BJ (cell line): Measurements from ENCODE around the gene RASSF8. TPM values are rescaled to one million over a fixed set of nuclear protein-coding genes. Genes with fewer than 3 reads are reported as not detected.

Source experiments
- CTCF ChIA-PET: fragments of 350-600 bp; formaldehyde crosslinking; extraction: SDS; loops from one replicate; lab custom pipeline; 2021; ENCODE audit warnings: antibody characterized with exemption, inconsistent platforms; lab: Yijun Ruan, JAX
- POLR2A ChIA-PET: fragments of 300-600 bp; sonication (Branson Sonifier 250); formaldehyde crosslinking; extraction: SDS; loops from one replicate; lab custom pipeline; 2021; ENCODE audit warnings: antibody characterized with exemption; lab: Charles Lee
- DNase-seq: peaks from one replicate; pipeline ENCODE4 v3.0.0-alpha.2; 2011; ENCODE audit warnings: low read depth
- H3K27me3 ChIP-seq: 2 replicates; pipeline ENCODE4 v1.6.0; 2011; ENCODE audit warnings: low read length; ENCODE audit not compliant: control insufficient read depth, insufficient read depth
- H3K36me3 ChIP-seq: 2 replicates; pipeline ENCODE4 v1.5.1; 2011; ENCODE audit warnings: low read length; ENCODE audit not compliant: control insufficient read depth, insufficient read depth
- H3K4me3 ChIP-seq: 2 replicates; pipeline ENCODE4 v1.5.1; 2011; ENCODE audit warnings: low read depth, mild to moderate bottlenecking, control low read depth, low read length
- polyA plus RNA-seq: library from polyadenylated mRNA; depleted of rRNA; stranded (reverse); fragments of >200 nt; gene quantifications from 2 replicates; pipeline ENCODE4 v1.2.3, GENCODE V29; 2011
- TF ChIP-seq, protein P1 (sequence below): IDR thresholded peaks from 2 replicates; pipeline ENCODE4 v1.5.1; 2011; ENCODE audit warnings: low read depth, mild to moderate bottlenecking, control low read depth, inconsistent platforms, low read length, moderate library complexity; ENCODE audit not compliant: insufficient read depth

RASSF8 gene
- polyA plus RNA-seq, 1 experiment: 35.8 TPM

DNA sequence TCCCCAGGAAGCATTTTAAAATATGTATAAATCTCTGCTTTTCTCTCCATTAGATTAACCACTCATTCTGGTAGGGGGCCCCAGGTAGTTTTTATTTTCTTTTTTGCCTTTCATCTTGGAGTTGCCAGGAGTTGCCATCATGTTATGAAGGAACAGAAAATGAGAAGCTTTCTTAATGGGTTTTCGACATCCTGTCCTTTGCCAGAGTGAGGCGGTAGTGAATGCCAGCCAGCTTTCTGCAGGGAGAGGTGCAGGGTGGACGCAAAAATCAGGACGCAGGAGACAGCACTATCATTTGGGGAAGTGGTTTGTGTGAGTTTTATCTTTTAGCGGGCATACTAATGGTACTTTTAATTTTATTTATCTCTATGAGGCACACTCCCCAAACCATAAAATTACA lies 1.7 kb downstream of the RASSF8 start:
- ChIA-PET POLR2A (interaction anchor here (0.6 kb wide), 2 partner anchors 171 to 242 kb away, joined by 3 read pairs; no protein-coding TSS in a partner anchor), CTCF (interaction anchor here (0.6 to 2.1 kb wide), 9 partner anchors 19 to 527 kb away, joined by 3 to 9 read pairs (median 3); no protein-coding TSS in a partner anchor)
- Histone ChIP-seq H3K36me3 (peaks cover under 1% of the 10 kb centered on the region), H3K27me3 (no peaks in the 10 kb centered on the region), H3K4me3 (peak overlapping the region; percentile 67)
- DNase-seq: no peak
- TF ChIP-seq, protein P1, sequence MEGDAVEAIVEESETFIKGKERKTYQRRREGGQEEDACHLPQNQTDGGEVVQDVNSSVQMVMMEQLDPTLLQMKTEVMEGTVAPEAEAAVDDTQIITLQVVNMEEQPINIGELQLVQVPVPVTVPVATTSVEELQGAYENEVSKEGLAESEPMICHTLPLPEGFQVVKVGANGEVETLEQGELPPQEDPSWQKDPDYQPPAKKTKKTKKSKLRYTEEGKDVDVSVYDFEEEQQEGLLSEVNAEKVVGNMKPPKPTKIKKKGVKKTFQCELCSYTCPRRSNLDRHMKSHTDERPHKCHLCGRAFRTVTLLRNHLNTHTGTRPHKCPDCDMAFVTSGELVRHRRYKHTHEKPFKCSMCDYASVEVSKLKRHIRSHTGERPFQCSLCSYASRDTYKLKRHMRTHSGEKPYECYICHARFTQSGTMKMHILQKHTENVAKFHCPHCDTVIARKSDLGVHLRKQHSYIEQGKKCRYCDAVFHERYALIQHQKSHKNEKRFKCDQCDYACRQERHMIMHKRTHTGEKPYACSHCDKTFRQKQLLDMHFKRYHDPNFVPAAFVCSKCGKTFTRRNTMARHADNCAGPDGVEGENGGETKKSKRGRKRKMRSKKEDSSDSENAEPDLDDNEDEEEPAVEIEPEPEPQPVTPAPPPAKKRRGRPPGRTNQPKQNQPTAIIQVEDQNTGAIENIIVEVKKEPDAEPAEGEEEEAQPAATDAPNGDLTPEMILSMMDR: peak; percentile 39

DNA sequence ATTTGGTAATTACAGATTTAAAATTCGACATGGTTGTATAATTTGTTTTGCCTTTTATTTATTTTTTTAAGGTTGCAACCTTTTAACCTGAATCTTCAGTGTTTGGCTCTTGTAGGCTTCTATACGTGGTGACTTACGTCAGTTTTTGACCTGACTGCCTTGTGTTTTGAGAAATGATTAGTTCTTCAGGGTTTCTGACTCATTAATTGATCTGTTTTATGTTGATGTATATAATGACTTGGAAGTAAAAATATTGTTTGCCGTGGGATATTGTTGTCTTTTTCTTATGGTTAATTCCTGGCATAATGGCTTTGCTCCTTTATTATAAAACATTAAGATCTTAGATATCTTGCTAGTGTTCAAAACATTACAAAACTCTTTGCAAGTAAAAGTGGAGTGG lies 2.5 kb downstream of the RASSF8 start:
- no peak for DNase-seq
- ChIA-PET CTCF (no interaction called here), POLR2A (no interaction called here)
- Histone ChIP-seq H3K27me3 (no peaks in the 10 kb centered on the region), H3K36me3 (no peaks in the 10 kb centered on the region; the same call in 1 of the 2 replicates), H3K4me3 (no peak overlapping the region)
- TF ChIP-seq, protein P1: no peak

DNA sequence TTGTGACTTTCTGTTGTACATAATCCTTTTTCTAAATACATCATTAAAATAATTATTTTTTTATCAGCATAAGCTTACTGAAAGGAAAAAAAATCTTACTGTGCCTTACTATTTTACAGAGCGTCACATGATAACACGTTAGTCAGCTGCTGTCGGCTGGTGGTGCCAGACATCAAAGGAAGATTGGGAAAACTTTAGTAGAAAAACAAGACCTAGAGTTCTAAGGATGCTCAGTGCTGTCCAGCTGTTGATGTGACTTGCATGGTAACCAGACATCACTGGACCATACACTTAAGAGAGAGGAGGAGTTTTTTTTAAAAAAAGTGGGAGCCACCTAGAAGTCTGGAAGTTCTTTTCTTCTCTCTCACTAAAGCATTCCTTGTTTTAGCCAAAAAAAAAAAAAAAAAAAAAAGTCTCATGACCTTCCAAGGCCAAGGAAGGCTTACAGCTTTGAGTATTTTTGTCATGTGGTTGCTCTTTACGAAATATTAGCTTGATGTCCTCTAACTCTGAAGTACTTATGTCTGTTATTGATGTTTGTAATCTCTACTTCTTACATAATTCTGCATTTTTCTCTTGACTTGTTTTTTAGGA lies 4.5 kb downstream of the RASSF8 start:
- ChIA-PET CTCF (interaction anchor here (0.7 to 1.0 kb wide), 2 partner anchors 8 to 101 kb away, joined by 3 read pairs; no protein-coding TSS in a partner anchor), POLR2A (interaction anchor here (0.7 kb wide), 1 partner anchor 80 kb away, joined by 17 read pairs; no protein-coding TSS in a partner anchor)
- H3K4me3 ChIP-seq: no peak overlapping the region
- H3K27me3 ChIP-seq: no peaks in the 10 kb centered on the region
- DNase-seq: no peak
- H3K36me3 ChIP-seq: no peaks in the 10 kb centered on the region; the same call in 1 of the 2 replicates
- TF ChIP-seq, protein P1: no peak

DNA sequence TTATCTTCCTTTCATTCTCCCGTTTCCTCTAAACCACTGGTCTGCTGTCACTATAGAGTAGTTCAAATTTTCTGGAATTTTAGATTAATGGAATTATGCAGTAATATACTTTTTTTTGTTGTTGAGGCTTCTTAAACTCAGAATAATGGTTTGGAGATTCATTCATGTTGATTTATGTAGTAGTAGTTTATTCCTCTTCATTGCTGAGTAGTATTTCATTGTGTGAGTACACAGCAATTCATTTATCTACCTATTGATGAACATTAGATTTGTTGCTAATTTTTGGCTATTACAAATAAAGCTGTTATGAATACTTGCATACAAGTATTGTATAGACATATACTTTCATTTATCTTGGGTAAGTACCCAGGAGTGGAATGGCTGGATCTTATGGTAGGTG lies 7.2 kb downstream of the RASSF8 start:
- POLR2A ChIA-PET: no interaction called here
- H3K4me3 ChIP-seq: no peak overlapping the region
- CTCF ChIA-PET: no interaction called here
- no peak for DNase-seq
- H3K27me3 ChIP-seq: no peaks in the 10 kb centered on the region
- TF ChIP-seq, protein P1: no peak
- H3K36me3 ChIP-seq: no peaks in the 10 kb centered on the region; the same call in 1 of the 2 replicates

- ChIA-PET POLR2A (no interaction called here), CTCF (no interaction called here)
- H3K27me3 ChIP-seq: no peaks in the 10 kb centered on the region
- no peaks in the 10 kb centered on the region for H3K36me3 ChIP-seq
- TF ChIP-seq, protein P1: no peak
- H3K4me3 ChIP-seq: no peak overlapping the region
- no peak for DNase-seq
These were observed 11.6 kb downstream of the RASSF8 start for GRCh38 chr12:25970082-25970481.
